D721Med (cell line): ENCODE measurements around the gene MICU2.

Source experiments
- DNase-seq: peaks from one replicate; pipeline ENCODE4 v3.0.0; 2011; ENCODE audit warnings: low spot score; ENCODE audit not compliant: insufficient read length
- FAIRE-seq: peaks from 2 replicates; lab custom pipeline; 2011; peaks lifted over from hg19 to GRCh38; lab: Jason Lieb, UNC
- CTCF ChIP-seq: IDR thresholded peaks from 2 replicates; pipeline ENCODE4 v1.5.1; 2012; ENCODE audit warnings: mild to moderate bottlenecking, control low read depth; ENCODE audit not compliant: insufficient read depth; ENCODE audit errors: missing control alignments

Gene MICU2

DNA sequence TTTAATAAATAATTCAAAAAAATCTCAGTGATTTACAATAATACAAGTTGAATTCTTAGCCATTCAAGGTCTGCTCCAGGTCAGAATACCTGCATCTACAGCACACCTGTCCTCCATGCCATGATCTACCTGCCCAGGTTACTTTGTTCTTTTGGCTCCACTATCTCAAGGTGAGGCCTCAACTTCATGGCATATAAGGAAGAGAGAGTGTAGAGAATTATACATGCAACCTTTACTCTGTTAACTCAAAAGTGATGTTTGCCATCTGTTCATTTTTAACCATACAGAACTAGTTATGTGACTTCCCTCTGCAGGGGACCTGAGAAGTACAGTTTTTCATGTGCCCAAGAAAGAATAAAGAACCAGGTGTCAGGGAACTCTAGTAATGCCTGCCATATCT lies 28.2 kb upstream of the MICU2 start:
- no peak for DNase-seq
- no peak for FAIRE-seq
- TF ChIP-seq CTCF = no peak

DNA sequence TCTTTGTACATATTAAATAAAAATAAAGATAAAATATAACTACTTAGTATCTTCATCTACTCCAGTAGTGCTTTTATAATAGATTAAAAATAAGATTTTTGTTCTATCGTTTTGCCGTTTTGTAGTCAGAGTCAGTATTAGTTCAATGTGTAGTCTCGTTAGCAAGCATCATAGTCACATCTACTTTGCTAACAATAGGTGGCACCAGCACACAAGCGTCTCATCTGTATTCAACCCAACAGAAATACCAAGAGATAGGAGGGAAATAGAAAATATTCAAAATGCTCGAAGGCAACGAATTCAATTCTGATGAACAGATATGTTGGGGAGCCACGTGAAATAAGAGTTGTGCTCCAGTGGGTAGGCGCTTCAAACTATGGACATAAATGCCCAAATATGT lies 21.4 kb upstream of the MICU2 start:
- FAIRE-seq = no peak
- peak; percentile 49 for TF ChIP-seq CTCF
- DNase-seq = no peak

- no peak for DNase-seq
- FAIRE-seq = no peak
- no peak for TF ChIP-seq CTCF
Measured at GRCh38 chr13:21620861-21621260, 16.9 kb upstream of the MICU2 start.

DNA sequence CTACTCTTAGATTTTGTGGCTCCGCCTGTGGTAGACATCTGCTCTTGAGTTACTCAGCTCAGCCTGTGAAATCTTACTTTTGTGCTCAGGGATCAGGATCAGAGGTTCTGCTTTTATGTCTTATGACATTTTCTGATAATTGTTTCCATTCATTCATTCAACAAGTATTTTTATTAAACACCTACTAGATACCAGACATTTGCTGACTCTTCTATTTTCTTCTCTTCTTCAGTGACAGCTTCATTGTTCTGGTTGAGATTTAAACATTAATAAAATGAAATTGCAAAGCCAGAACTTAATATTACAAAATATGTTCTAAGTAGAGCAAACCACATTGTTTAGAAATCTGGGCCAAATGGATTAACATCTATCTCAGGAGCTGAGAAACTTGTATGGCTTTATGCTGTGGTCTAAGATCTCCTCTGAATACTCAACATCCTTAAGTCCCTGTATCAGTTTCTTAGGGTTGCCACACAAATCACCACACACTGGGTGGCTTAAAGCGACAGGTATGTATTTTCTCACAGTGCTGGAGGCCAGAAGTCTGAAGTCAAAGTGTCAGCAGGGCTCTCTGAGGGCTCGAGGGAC lies 15.8 kb upstream of the MICU2 start:
- no peak for TF ChIP-seq CTCF
- DNase-seq = no peak
- FAIRE-seq = no peak

DNA sequence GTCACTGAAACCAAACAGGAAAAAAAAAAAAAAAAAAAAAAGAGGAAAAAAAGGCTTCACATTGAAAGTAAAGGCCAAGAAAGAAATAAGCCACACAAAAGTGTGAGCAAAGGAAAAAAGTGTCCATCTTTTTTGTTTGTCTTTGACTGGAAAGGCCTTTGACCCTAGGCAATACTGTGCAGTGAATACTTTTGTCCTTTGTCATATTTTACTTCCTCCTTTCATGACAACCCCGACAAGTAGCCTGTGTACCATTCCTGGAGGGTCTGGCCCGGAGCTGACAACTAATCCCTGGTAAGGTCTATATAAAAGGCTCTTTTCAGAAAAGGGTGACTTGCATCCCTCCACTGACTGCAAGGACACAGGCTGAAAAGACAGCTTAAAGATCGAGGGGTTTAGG lies 12.9 kb upstream of the MICU2 start:
- FAIRE-seq (no peak), DNase-seq (no peak)
- no peak for TF ChIP-seq CTCF

DNA sequence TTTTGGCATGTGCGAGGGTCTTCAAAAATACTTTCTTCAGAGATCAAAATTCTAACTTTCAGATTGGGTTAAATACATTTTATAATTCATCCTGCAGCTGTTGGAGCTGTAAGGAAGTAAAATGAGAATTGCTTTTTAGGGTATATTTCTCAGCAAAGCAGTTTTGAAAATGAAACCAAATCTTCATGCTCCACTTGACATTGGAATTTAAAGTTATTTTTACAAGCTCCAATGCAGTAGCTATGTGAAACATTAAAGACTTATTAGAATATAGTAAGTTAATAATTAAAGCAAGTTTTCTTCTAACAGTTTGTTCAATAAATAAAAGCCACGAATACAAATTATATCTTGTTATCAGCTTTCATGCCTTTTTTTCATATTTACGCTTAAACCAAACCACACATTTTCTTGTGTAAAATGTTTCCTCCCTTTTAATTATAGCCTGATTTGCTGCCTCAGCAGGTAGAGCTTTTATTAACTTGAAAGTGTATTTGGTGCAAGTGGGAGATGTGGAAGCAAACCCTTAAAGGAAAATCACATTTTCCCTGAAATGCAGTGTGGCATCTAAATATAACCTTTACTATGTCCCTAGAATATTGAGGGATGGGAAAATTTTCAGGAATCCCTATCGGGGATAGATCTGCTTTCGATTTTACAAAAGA lies 12.4 kb upstream of the MICU2 start:
- TF ChIP-seq CTCF = no peak
- no peak for FAIRE-seq
- no peak for DNase-seq

DNA sequence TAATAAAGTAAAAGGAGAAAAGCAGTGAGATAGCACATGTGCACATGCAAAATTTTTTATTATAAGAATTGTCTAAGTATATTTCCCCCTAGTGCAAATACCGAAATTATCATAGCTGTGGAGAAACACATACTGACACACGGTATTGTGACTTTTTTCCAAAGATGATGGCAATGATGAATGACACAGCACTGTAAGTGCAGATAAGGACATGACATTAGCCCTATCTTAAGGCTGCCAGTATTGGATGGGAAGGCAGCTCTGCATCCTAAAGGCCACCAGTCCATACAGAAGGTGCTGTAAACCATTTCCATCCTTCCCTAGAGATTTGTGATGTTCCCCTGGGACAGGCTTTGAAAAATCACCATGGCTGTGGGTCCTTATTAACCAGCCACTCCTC lies 11.5 kb upstream of the MICU2 start:
- FAIRE-seq (no peak), DNase-seq (no peak)
- TF ChIP-seq CTCF = no peak
